Tibial artery (tissue), 4 donors: ENCODE results near the gene SCPEP1.
"Not testable (repeated sequence)": the region's sequence is repeated elsewhere in the genome, so short reads cannot be mapped to it uniquely, and the experiment has no call there.

ENCODE experiments used
- DNase-seq, 2 donors: peaks; one replicate each; pipeline ENCODE4 v3.0.0-alpha.2; 2019
- H3K27ac ChIP-seq, 2 donors: fragments of 200-600 bp; sonication (generic) in 1 of 2; 1 replicate in 1 of 2; 2 replicates in 1 of 2; pipeline ENCODE4 v1.5.1; 2018 to 2019; ENCODE audit warnings: mild to moderate bottlenecking in 1 of 2
- H3K27me3 ChIP-seq, 2 donors: fragments of 200-600 bp; sonication (generic) in 1 of 2; one replicate each; pipeline versions ENCODE4 v1.5.1 to v1.6.0; 2016 to 2019
- H3K36me3 ChIP-seq, 3 donors: fragments of 200-600 bp; sonication (generic) in 2 of 3; one replicate each; pipeline ENCODE4 v1.5.1; 2016 to 2019; ENCODE audit warnings: mild to moderate bottlenecking in 2 of 3
- H3K4me1 ChIP-seq, 4 donors: fragments of 200-600 bp; sonication (generic) in 2 of 4; 1 replicate in 3 of 4; 2 replicates in 1 of 4; pipeline ENCODE4 v1.5.1; 2016 to 2019
- H3K4me3 ChIP-seq, 2 donors: fragments of 200-600 bp; sonication (generic) in 1 of 2; 1 replicate in 1 of 2; 2 replicates in 1 of 2; pipeline ENCODE4 v1.5.1; 2018 to 2019; ENCODE audit warnings: mild to moderate bottlenecking in 2 of 2
- H3K9me3 ChIP-seq, 3 donors: fragments of 200-600 bp; sonication (generic) in 1 of 3; one replicate each; pipeline ENCODE4 v1.5.1; 2016 to 2019
- intact Hi-C: fragments of 100-400 bp; cut with DNase I; formaldehyde crosslinking; loops from one replicate; pipeline ENCODE4 v1.15.0; 2023; ENCODE audit warnings: low total_unique reads
- TF ChIP-seq, protein P1 (sequence below), 2 experiments: fragments of 200-600 bp in 1 of 2; fragments of 450-650 bp in 1 of 2; IDR thresholded peaks; one replicate each; pipeline ENCODE4 v1.5.1; 2017 to 2019; ENCODE audit warnings: antibody characterized with exemption in 2 of 2, mild to moderate bottlenecking in 1 of 2, moderate library complexity in 1 of 2

SCPEP1 gene

DNA sequence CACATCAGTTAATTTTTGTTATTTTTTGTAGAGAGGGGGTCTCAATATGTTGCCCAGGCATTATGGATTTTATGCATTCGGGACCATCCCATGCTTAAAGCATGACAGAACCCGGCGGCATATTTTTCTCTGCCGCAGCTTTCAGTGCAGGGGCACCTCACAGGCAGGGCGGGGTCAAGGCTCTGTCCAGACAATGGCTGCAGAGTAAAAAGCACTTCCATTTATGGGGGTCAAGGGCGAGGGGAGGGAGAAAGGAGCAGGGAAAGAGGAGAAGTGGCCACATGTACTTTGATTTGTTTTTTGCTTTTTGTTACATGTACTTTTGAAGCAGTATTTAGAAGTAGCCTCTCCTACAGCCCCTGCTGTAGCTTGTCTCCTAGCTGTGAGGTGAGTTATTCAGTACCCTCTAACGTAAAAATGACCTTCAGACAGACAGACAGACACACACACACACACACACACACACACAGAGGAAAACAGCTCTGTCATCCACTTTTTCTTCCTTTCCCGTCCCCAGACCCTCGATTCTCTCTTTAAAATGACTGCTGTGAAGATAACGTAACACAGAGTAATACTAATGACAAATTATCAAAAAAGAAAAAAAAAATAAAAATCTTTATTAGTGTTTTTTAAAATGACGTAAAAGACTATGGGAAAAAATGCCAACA is 856 bp upstream of the SCPEP1 start:
- DNase-seq, result no peak
- Histone ChIP-seq H3K27me3 (no peaks in the 10 kb centered on the region), H3K36me3 (peaks cover 5 to 8% (median 7%) of the 10 kb centered on the region in 3 donors), H3K4me3 (peak overlapping the region; percentile 58 to 63), H3K4me1 (peaks cover 0 to 18% (median 6%) of the 10 kb centered on the region in 4 donors), H3K27ac (peak overlapping the region; percentile 53 to 72), H3K9me3 (no peaks in the 10 kb centered on the region)
- intact Hi-C loops, result no loop called here
- TF ChIP-seq, protein P1, sequence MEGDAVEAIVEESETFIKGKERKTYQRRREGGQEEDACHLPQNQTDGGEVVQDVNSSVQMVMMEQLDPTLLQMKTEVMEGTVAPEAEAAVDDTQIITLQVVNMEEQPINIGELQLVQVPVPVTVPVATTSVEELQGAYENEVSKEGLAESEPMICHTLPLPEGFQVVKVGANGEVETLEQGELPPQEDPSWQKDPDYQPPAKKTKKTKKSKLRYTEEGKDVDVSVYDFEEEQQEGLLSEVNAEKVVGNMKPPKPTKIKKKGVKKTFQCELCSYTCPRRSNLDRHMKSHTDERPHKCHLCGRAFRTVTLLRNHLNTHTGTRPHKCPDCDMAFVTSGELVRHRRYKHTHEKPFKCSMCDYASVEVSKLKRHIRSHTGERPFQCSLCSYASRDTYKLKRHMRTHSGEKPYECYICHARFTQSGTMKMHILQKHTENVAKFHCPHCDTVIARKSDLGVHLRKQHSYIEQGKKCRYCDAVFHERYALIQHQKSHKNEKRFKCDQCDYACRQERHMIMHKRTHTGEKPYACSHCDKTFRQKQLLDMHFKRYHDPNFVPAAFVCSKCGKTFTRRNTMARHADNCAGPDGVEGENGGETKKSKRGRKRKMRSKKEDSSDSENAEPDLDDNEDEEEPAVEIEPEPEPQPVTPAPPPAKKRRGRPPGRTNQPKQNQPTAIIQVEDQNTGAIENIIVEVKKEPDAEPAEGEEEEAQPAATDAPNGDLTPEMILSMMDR (IDR thresholded peaks at IDR 0.05), result no peak

DNA sequence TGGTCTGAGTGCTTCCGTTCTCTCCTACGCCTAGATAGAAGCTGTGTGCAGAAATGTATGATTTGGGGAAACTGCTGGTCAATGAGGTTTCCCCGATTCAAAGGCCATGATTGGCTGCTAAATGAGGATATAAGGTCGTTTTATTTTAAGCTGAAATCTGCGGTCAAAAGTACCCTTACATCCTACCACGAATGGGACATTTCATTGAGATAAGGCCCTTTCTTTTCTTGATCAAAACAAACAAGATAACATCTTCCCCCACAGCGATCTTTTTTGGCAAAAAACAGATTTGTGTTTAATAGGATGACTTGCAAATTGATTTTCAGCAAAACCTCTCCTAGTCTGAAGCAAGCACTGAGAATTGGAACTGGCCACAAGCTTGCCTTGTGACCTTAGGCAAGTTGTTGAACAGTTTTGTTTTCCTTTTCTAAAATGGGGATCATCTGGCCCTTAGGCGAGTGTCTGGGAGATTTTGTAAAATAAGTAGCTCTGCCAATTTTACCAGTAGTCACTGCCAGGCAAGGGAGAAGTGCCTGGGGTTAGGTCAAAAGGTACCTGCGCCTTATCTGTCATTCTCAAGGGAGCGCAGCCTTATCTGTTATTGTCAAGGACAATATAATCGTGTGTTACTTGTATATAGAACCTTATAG is 635 bp downstream of the SCPEP1 start:
- peak overlapping the region; percentile 58 to 63 for H3K4me3 ChIP-seq
- H3K9me3 ChIP-seq, result no peaks in the 10 kb centered on the region
- TF ChIP-seq, protein P1 (IDR thresholded peaks at IDR 0.05), result no peak
- no peak for DNase-seq
- no peaks in the 10 kb centered on the region for H3K27me3 ChIP-seq
- peak overlapping the region; percentile 53 to 72 for H3K27ac ChIP-seq
- H3K36me3 ChIP-seq, result peaks cover 5 to 22% (median 7%) of the 10 kb centered on the region in 3 donors
- intact Hi-C loops, result no loop called here
- H3K4me1 ChIP-seq, result peaks cover 0 to 18% (median 8%) of the 10 kb centered on the region in 4 donors

DNA sequence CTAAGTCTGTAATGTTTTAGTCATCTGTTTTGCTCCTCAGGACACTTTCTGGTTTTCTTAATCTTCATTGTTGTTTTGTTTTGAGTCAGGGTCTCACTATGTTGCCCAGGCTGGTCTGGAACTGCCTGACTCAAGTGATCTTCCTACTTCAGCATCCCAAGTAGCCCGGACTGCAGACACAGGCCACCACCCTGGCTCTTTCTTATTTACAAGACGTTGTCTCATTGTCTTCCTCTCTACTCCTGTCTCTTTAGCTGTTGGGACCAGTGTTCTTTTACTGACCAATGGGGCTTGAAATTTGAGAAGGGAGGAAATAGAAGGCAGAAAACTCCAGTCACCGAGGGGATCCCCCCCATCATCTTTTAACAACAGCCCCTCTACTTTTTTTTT is 1.2 kb downstream of the SCPEP1 start:
- TF ChIP-seq, protein P1 (IDR thresholded peaks at IDR 0.05), result no peak
- Histone ChIP-seq H3K9me3 (no peaks in the 10 kb centered on the region), H3K27ac (peak overlapping the region; percentile 53 to 72), H3K4me3 (peak overlapping the region; percentile 58 to 63), H3K4me1 (peaks cover 0 to 18% (median 8%) of the 10 kb centered on the region in 4 donors), H3K36me3 (peaks cover 5 to 27% (median 7%) of the 10 kb centered on the region in 3 donors), H3K27me3 (no peaks in the 10 kb centered on the region)
- DNase-seq, result no peak
- intact Hi-C loops, result no loop called here

DNA sequence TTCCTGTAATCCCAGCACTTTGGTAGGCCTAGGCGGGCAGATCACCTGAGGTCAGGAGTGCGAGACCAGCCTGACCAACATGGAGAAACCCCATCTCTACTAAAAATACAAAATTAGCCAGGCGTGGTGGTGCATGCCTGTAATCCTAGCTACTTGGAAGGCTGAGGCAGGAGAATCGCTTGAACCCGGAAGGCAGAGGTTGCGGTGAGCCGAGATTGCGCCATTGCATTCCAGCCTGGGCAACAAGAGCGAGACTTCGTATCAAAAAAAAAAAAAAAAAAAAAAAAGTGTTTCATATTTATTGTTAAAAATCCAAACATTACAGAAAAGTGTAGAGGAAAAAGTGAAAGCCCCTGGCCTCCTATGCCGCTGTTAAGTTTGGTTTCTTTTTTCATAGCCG is 2.6 kb downstream of the SCPEP1 start:
- Histone ChIP-seq H3K4me1 (peaks cover 0 to 18% (median 8%) of the 10 kb centered on the region in 4 donors), H3K36me3 (peaks cover 10 to 41% (median 12%) of the 10 kb centered on the region in 3 donors)
- H3K27ac ChIP-seq, H3K27me3 ChIP-seq, DNase-seq, H3K9me3 ChIP-seq, H3K4me3 ChIP-seq, intact Hi-C loops: not testable (repeated sequence)

DNA sequence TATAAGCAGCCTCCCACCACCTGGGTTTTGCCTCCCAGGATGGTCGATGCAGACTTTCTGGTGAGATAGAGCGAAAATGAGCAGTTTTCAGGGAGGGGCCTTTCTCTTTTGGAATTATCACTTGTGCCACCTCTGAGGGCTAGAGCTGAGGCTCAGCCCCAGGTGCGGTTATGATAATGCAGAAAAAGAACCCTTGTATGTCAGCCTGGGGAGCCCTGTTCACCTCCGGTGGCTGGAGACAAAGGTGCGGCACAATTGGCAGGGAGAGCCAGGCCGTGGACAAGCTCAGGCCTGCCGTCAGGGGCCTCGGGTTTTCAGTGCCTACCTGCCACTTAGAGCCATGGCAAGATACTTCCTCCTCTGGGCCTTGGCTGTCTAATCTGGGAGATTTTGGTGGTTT is 4.4 kb downstream of the SCPEP1 start:
- Histone ChIP-seq H3K4me1 (peaks cover 0 to 15% (median 6%) of the 10 kb centered on the region in 4 donors), H3K36me3 (peaks cover 27 to 57% (median 29%) of the 10 kb centered on the region in 3 donors), H3K9me3 (no peaks in the 10 kb centered on the region), H3K4me3 (no peak overlapping the region), H3K27me3 (no peaks in the 10 kb centered on the region), H3K27ac (no peak overlapping the region)
- TF ChIP-seq, protein P1 (IDR thresholded peaks at IDR 0.05), result no peak
- intact Hi-C loops, result no loop called here
- DNase-seq, result no peak

DNA sequence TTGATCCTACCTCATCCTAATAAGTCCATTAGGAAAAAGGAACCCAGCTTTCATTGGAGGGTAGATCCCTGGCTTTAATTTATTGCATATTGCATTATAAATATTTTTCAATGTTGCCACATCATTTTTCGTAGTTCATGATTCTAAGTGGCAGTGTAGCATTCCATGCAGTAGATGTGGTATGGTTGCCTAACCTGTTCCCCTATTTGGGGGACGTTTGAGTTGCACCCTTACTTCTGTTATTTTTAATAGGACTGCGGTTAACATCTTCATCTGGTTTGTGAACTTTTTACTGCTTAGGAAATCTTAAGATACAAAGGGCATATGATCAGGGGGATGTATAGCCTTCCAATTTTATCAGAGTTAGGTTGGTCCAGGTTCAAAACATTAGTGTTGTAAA is 5.4 kb downstream of the SCPEP1 start:
- Histone ChIP-seq H3K27ac (no peak overlapping the region), H3K9me3 (no peaks in the 10 kb centered on the region), H3K36me3 (peaks cover 37 to 68% (median 38%) of the 10 kb centered on the region in 3 donors), H3K27me3 (no peaks in the 10 kb centered on the region), H3K4me1 (peaks cover 0 to 15% (median 5%) of the 10 kb centered on the region in 4 donors), H3K4me3 (no peak overlapping the region)
- TF ChIP-seq, protein P1 (IDR thresholded peaks at IDR 0.05), result no peak
- no peak for DNase-seq
- intact Hi-C loops, result no loop called here
